ENCODE results near the gene LRP4. TPM values are rescaled to one million over a fixed set of nuclear protein-coding genes. Genes with fewer than 3 reads are reported as not detected.

Gene LRP4
- total and polyA plus RNA-seq, 2 of the 13 experiments (the other 11 are each of a cell fraction or from before 2014, with no cell fraction given): 4.7 to 13.3 TPM

DNA sequence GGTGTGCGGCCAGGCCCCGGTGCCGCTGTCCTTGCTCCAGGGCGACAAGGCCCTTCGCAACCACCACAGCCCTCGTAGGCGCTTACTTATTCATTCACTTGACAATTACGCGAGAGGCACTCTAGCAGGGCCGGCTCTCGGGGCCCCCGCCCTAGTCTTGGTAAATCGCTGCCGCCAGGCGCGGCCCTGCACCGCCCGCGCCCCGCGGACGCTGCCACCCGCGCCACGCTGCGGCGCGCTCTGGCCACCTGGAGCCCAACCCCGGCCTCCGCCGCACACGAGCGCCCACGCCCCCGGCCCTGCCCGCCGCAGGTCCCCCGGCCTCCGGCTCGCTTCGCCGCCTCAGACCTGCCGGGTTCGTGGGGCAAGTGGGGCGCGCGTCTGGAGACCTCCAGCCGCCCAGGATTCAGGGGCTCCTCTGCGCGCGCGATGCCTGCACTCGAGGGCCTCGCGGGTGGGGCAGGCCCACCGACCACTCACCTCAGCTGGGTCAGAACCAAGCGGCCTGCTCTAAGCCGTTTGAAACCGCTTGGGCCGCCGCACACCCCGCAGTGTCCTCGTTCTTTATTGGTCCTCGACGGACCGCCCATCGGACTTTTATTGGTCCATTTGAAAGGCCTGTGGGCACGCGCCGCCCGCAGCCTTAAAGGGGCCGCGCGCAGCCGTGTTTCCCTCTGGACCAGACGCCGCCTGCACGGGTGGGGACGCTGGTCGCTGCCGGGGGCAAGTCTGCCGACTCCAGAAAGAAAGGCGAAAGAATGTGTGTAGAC, 72.4 kb downstream of the LRP4 start, which contains the start of gene CKAP5 (continued):
- TF ChIP-seq ARNTL (CRISPR knock-in tag; IDR thresholded peaks at IDR 0.05) (no peak), TRIM22 (IDR thresholded peaks at IDR 0.05) (no peak), ZNF619 (CRISPR knock-in tag; IDR thresholded peaks at IDR 0.05) (peak; percentile 31; the same call in 1 of the 2 replicates), ZNF781 (CRISPR knock-in tag; IDR thresholded peaks at IDR 0.05; ENCODE audit: borderline replicate concordance, not compliant biosample characterization) (no peak), KLF13 (CRISPR knock-in tag; IDR thresholded peaks at IDR 0.05) (no peak), KDM6A (CRISPR knock-in tag; IDR thresholded peaks at IDR 0.05; ENCODE audit: low read depth) (no peak), HNRNPLL (IDR thresholded peaks at IDR 0.05; ENCODE audit: low read depth, low read length, poor library complexity, severe bottlenecking) (no peak), ZNF468 (CRISPR knock-in tag; IDR thresholded peaks at IDR 0.05) (peak; percentile 85; the same call in 1 of the 2 replicates), SNAI1 (CRISPR knock-in tag; IDR thresholded peaks at IDR 0.05; ENCODE audit: borderline replicate concordance) (no peak), SMAD1 (CRISPR knock-in tag; IDR thresholded peaks at IDR 0.05; ENCODE audit: borderline replicate concordance, low read depth) (no peak; the same call in 1 of the 2 replicates), ZBTB38 (CRISPR knock-in tag; IDR thresholded peaks at IDR 0.05) (no peak), MYC (CRISPR knock-in tag; IDR thresholded peaks at IDR 0.05; ENCODE audit: borderline replicate concordance) (peak; percentile 89), ZNF709 (CRISPR knock-in tag; IDR thresholded peaks at IDR 0.05) (peak; percentile 42; the same call in 1 of the 2 replicates), ZMAT3 (CRISPR knock-in tag; conservative IDR thresholded peaks at IDR 0.05) (0 out of 2 replicates have a peak, but pooled peaks have one; percentile 21), ZNF12 (CRISPR knock-in tag; IDR thresholded peaks at IDR 0.05) (no peak), KDM5B (CRISPR knock-in tag; IDR thresholded peaks at IDR 0.05; ENCODE audit: borderline replicate concordance) (peak; percentile 83; the same call in 1 of the 2 replicates)
- TF ChIP-seq, protein P1, sequence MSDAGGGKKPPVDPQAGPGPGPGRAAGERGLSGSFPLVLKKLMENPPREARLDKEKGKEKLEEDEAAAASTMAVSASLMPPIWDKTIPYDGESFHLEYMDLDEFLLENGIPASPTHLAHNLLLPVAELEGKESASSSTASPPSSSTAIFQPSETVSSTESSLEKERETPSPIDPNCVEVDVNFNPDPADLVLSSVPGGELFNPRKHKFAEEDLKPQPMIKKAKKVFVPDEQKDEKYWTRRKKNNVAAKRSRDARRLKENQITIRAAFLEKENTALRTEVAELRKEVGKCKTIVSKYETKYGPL (CRISPR knock-in tag; IDR thresholded peaks at IDR 0.05): no peak
- TF ChIP-seq, protein P2, sequence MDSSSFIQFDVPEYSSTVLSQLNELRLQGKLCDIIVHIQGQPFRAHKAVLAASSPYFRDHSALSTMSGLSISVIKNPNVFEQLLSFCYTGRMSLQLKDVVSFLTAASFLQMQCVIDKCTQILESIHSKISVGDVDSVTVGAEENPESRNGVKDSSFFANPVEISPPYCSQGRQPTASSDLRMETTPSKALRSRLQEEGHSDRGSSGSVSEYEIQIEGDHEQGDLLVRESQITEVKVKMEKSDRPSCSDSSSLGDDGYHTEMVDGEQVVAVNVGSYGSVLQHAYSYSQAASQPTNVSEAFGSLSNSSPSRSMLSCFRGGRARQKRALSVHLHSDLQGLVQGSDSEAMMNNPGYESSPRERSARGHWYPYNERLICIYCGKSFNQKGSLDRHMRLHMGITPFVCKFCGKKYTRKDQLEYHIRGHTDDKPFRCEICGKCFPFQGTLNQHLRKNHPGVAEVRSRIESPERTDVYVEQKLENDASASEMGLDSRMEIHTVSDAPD (CRISPR knock-in tag; IDR thresholded peaks at IDR 0.05): peak; percentile 71; the same call in 1 of the 2 replicates
- TF ChIP-seq, protein P3, sequence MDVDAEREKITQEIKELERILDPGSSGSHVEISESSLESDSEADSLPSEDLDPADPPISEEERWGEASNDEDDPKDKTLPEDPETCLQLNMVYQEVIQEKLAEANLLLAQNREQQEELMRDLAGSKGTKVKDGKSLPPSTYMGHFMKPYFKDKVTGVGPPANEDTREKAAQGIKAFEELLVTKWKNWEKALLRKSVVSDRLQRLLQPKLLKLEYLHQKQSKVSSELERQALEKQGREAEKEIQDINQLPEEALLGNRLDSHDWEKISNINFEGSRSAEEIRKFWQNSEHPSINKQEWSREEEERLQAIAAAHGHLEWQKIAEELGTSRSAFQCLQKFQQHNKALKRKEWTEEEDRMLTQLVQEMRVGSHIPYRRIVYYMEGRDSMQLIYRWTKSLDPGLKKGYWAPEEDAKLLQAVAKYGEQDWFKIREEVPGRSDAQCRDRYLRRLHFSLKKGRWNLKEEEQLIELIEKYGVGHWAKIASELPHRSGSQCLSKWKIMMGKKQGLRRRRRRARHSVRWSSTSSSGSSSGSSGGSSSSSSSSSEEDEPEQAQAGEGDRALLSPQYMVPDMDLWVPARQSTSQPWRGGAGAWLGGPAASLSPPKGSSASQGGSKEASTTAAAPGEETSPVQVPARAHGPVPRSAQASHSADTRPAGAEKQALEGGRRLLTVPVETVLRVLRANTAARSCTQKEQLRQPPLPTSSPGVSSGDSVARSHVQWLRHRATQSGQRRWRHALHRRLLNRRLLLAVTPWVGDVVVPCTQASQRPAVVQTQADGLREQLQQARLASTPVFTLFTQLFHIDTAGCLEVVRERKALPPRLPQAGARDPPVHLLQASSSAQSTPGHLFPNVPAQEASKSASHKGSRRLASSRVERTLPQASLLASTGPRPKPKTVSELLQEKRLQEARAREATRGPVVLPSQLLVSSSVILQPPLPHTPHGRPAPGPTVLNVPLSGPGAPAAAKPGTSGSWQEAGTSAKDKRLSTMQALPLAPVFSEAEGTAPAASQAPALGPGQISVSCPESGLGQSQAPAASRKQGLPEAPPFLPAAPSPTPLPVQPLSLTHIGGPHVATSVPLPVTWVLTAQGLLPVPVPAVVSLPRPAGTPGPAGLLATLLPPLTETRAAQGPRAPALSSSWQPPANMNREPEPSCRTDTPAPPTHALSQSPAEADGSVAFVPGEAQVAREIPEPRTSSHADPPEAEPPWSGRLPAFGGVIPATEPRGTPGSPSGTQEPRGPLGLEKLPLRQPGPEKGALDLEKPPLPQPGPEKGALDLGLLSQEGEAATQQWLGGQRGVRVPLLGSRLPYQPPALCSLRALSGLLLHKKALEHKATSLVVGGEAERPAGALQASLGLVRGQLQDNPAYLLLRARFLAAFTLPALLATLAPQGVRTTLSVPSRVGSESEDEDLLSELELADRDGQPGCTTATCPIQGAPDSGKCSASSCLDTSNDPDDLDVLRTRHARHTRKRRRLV (CRISPR knock-in tag; IDR thresholded peaks at IDR 0.05): no peak

Measured in HepG2 (cell line).